Measurements from ENCODE around the gene YTHDF1. TPM values are rescaled to one million over a fixed set of nuclear protein-coding genes. Genes with fewer than 3 reads are reported as not detected.

The YTHDF1 gene
- total and polyA plus RNA-seq, 2 of the 8 experiments (the other 6 are each of a cell fraction or from before 2014, with no cell fraction given): 32.8 to 66.0 TPM

GRCh38 chr20:63210011-63210605 lies 5.8 kb downstream of the YTHDF1 start:
- H3K79me1 ChIP-seq (ENCODE audit: low read depth, low read length): peaks cover 12% of the 10 kb centered on the region
- FAIRE-seq (no peak), DNase-seq (ENCODE audit: low read depth in 1 of 2, low spot score in 2 of 2) (no peak)
- H2AK5ac ChIP-seq (ENCODE audit: low read depth, low read length): no peak overlapping the region
- no peak overlapping the region for H2BK5ac ChIP-seq (ENCODE audit: low read depth, low read length)
- no peak overlapping the region for H3K23ac ChIP-seq (ENCODE audit: insufficient read length)
- no peak overlapping the region for H3K14ac ChIP-seq (ENCODE audit: insufficient read length)
- peaks cover 0 to 4% (median under 1%) of the 10 kb centered on the region in 4 experiments; a peak in 2 of 7 replicates for H3K4me1 ChIP-seq (replicated peaks in 1 of 4; ENCODE audit: control insufficient read depth in 3 of 4, insufficient read depth in 4 of 4, low read length in 3 of 4)
- no peak overlapping the region for H3K18ac ChIP-seq (ENCODE audit: extremely low read depth, low read length)
- H4K20me1 ChIP-seq (replicated peaks in 1 of 2; ENCODE audit: control insufficient read depth in 1 of 2, insufficient read depth in 2 of 2, low read length in 2 of 2): peaks cover 45 to 50% of the 10 kb centered on the region in 2 experiments
- H2BK20ac ChIP-seq (ENCODE audit: low read length): no peak overlapping the region
- no peak overlapping the region for H3K4me3 ChIP-seq (ENCODE audit: extremely low read depth in 1 of 4, insufficient read depth in 2 of 4, low read depth in 3 of 4, low read length in 4 of 4)
- no peak overlapping the region for H3K9ac ChIP-seq (replicated peaks in 1 of 4; ENCODE audit: extremely low read depth in 1 of 4, low read depth in 3 of 4, low read length in 3 of 4)
- ChIA-PET POLR2A (ENCODE audit: partially characterized antibody) (interaction anchor here (0.6 to 1.3 kb wide), 2 partner anchors 14 to 194 kb away, joined by 3 read pairs; no protein-coding TSS in a partner anchor), CTCF (ENCODE audit: partially characterized antibody) (interaction anchor here (1.3 to 2.2 kb wide), 3 partner anchors 13 to 27 kb away, joined by 3 to 17 read pairs (median 3); no protein-coding TSS in a partner anchor)
- no peak overlapping the region for H3K27ac ChIP-seq (ENCODE audit: low read depth, low read length)
- H3K56ac ChIP-seq (replicated peaks; ENCODE audit: insufficient read length, low read depth, low read length): no peak overlapping the region
- H4K91ac ChIP-seq (replicated peaks; ENCODE audit: insufficient read length, low read length): no peak overlapping the region
- no peak overlapping the region for H3K4me2 ChIP-seq (ENCODE audit: insufficient read depth in 1 of 2, low read depth in 2 of 2, low read length in 2 of 2)
- H4K8ac ChIP-seq (ENCODE audit: extremely low read depth, insufficient read depth, low read length): no peak overlapping the region
- no peak overlapping the region for H4K5ac ChIP-seq (ENCODE audit: insufficient read length, low read depth, low read length)
- H3K36me3 ChIP-seq (ENCODE audit: control insufficient read depth in 2 of 4, insufficient read depth in 4 of 4, low read length in 3 of 4): peaks cover 21 to 51% (median 44%) of the 10 kb centered on the region in 4 experiments
- no peaks in the 10 kb centered on the region for H3K27me3 ChIP-seq (replicated peaks in 1 of 4; ENCODE audit: control insufficient read depth in 3 of 4, extremely low read depth in 1 of 4, insufficient read depth in 3 of 4, low read length in 3 of 4)
- no peak overlapping the region for H2AFZ ChIP-seq (ENCODE audit: low read length)
- H2BK15ac ChIP-seq (ENCODE audit: low read length): no peak overlapping the region
- H2BK120ac ChIP-seq (replicated peaks; ENCODE audit: low read depth, low read length): no peak overlapping the region
- H3K4ac ChIP-seq (replicated peaks; ENCODE audit: insufficient read length, low read depth, low read length): no peak overlapping the region
- no peak overlapping the region for H2BK12ac ChIP-seq (ENCODE audit: low read depth, low read length)
- H3K23me2 ChIP-seq (ENCODE audit: low read depth, low read length): no peaks in the 10 kb centered on the region
- H3K79me2 ChIP-seq (ENCODE audit: control insufficient read depth in 1 of 2, insufficient read depth in 2 of 2, low read length in 2 of 2): peaks cover 36 to 96% of the 10 kb centered on the region in 2 experiments
- no peaks in the 10 kb centered on the region for H3K9me3 ChIP-seq (ENCODE audit: insufficient read depth in 2 of 2, low read depth in 1 of 2, low read length in 1 of 2)
- WGBS, 2 experiments (ENCODE audit: extremely low coverage in 1 of 2, insufficient coverage in 1 of 2, insufficient read length in 1 of 2, insufficient replicate concordance in 2 of 2, low coverage in 1 of 2, low lambda C conversion rate in 2 of 2, missing lambda C conversion rate in 1 of 2): 93% methylated on average over 10 of the region's 11 CpGs; no CpG with 5 or more reads in 1 of the 2 experiments
- TF ChIP-seq SP4 (IDR thresholded peaks at IDR 0.05; ENCODE audit: low read length) (no peak), JUND (IDR thresholded peaks at IDR 0.05; ENCODE audit: low read length) (no peak), RXRA (IDR thresholded peaks at IDR 0.05; ENCODE audit: insufficient read depth, low read depth, low read length) (no peak), CHD1 (IDR thresholded peaks at IDR 0.05; ENCODE audit: low read depth, low read length) (no peak), MAX (IDR thresholded peaks at IDR 0.05) (no peak), NANOG (IDR thresholded peaks at IDR 0.05; ENCODE audit: insufficient read depth, low read depth, low read length, poor library complexity, severe bottlenecking) (no peak), HDAC2 (IDR thresholded peaks at IDR 0.05; ENCODE audit: borderline replicate concordance in 1 of 2, low read depth in 2 of 2, low read length in 2 of 2) (no peak), MAFK (IDR thresholded peaks at IDR 0.05; ENCODE audit: low read depth, low read length) (no peak), CBX5 (IDR thresholded peaks at IDR 0.05; ENCODE audit: low read depth, low read length) (no peak), CEBPB (IDR thresholded peaks at IDR 0.05; ENCODE audit: low read depth, low read length) (no peak), CTBP2 (IDR thresholded peaks at IDR 0.05; ENCODE audit: borderline replicate concordance, insufficient read depth, insufficient read length, low read length) (no peak), SP2 (IDR thresholded peaks at IDR 0.05; ENCODE audit: low read length) (no peak), TAF7 (optimal IDR thresholded peaks at IDR 0.05; ENCODE audit: borderline replicate concordance, low read depth, low read length) (no peak)

All from H1 (cell line).